MCF 10A (cell line): ENCODE results near the gene PKNOX2. TPM values are rescaled to one million over a fixed set of nuclear protein-coding genes. Genes with fewer than 3 reads are reported as not detected.

Experiments used
- BruUV-seq: library from RNA; stranded (reverse); fragments of 400-500 nt; replicated peaks from 2 replicates; lab custom pipeline; 2021; lab: Mats Ljungman, UMichigan
- CTCF ChIA-PET: fragments of 300-600 bp; sonication (Branson Sonifier 250); formaldehyde crosslinking; extraction: SDS; loops from one replicate; lab custom pipeline; 2021; ENCODE audit warnings: antibody characterized with exemption, inconsistent platforms; lab: Yijun Ruan, JAX
- POLR2A ChIA-PET: fragments of 300-600, 350-650 bp; sonication (Branson Sonifier 250); formaldehyde crosslinking; extraction: SDS; loops from one replicate; lab custom pipeline; 2020; ENCODE audit warnings: antibody characterized with exemption, inconsistent platforms; lab: Yijun Ruan, JAX
- DNase-seq: peaks from one replicate; pipeline ENCODE4 v3.0.0-alpha.2; 2018; ENCODE audit not compliant: unreplicated experiment
- H3K27ac Mint-ChIP-seq: one replicate; pipeline ENCODE4 v1.8.0; 2022; ENCODE audit warnings: mild to moderate bottlenecking, low read depth, mixed read lengths; ENCODE audit not compliant: unreplicated experiment
- H3K27me3 Mint-ChIP-seq: one replicate; pipeline ENCODE4 v1.8.0; 2022; ENCODE audit warnings: mixed read lengths; ENCODE audit not compliant: insufficient read depth, unreplicated experiment
- H3K36me3 Mint-ChIP-seq: one replicate; pipeline ENCODE4 v1.8.0; 2022; ENCODE audit warnings: mild to moderate bottlenecking, moderate library complexity, mixed read lengths; ENCODE audit not compliant: insufficient read depth, unreplicated experiment
- H3K4me1 Mint-ChIP-seq: one replicate; pipeline ENCODE4 v1.8.0; 2022; ENCODE audit warnings: mixed read lengths; ENCODE audit not compliant: insufficient read depth, unreplicated experiment
- H3K4me3 Mint-ChIP-seq: one replicate; pipeline ENCODE4 v1.8.0; 2022; ENCODE audit warnings: mild to moderate bottlenecking, moderate library complexity, mixed read lengths; ENCODE audit not compliant: unreplicated experiment
- H3K9me3 Mint-ChIP-seq: one replicate; pipeline ENCODE4 v1.8.0; 2022; ENCODE audit warnings: mixed read lengths; ENCODE audit not compliant: unreplicated experiment
- CTCF ChIP-seq: fragments of 200-600 bp; IDR thresholded peaks from one replicate; pipeline ENCODE4 v1.8.0; 2022; ENCODE audit warnings: antibody characterized with exemption, mild to moderate bottlenecking; ENCODE audit not compliant: unreplicated experiment
- intact Hi-C: fragments of 100-400 bp; cut with micrococcal nuclease; formaldehyde crosslinking; loops from 2 replicates; pipeline ENCODE4 v1.14.1; 2022
- total RNA-seq: library from RNA; stranded (reverse); gene quantifications from 2 replicates; pipeline ENCODE4 v1.2.3, GENCODE V29; 2022

PKNOX2 gene
- total RNA-seq, 1 experiment from 2014 or later: not detected

GRCh38 chr11:125329786-125330185 lies 165.2 kb downstream of the PKNOX2 start:
- Mint-ChIP-seq H3K27ac (no peak overlapping the region), H3K27me3 (peaks cover 46% of the 10 kb centered on the region), H3K4me1 (no peaks in the 10 kb centered on the region), H3K9me3 (no peaks in the 10 kb centered on the region), H3K4me3 (no peak overlapping the region), H3K36me3 (no peaks in the 10 kb centered on the region)
- CTCF ChIA-PET: interaction anchor here (0.6 to 2.0 kb wide), 6 partner anchors 9 to 241 kb away, joined by 3 to 13 read pairs (median 4); no protein-coding TSS in a partner anchor
- no TSS peak for BruUV-seq
- intact Hi-C loops: no loop called here
- POLR2A ChIA-PET: no interaction called here
- no peak for DNase-seq
- no peak for TF ChIP-seq CTCF

- CTCF ChIA-PET: interaction anchor here (0.6 to 2.0 kb wide), 8 partner anchors 11 to 242 kb away, joined by 3 to 13 read pairs (median 4); no protein-coding TSS in a partner anchor
- intact Hi-C loops: no loop called here
- Mint-ChIP-seq H3K27me3 (peaks cover 37% of the 10 kb centered on the region), H3K4me1 (no peaks in the 10 kb centered on the region), H3K27ac (no peak overlapping the region), H3K36me3 (no peaks in the 10 kb centered on the region), H3K9me3 (no peaks in the 10 kb centered on the region), H3K4me3 (no peak overlapping the region)
- POLR2A ChIA-PET: no interaction called here
- no TSS peak for BruUV-seq
- TF ChIP-seq CTCF: no peak
- no peak for DNase-seq
Measured at GRCh38 chr11:125330462-125331325, 166.1 kb downstream of the PKNOX2 start.

DNA sequence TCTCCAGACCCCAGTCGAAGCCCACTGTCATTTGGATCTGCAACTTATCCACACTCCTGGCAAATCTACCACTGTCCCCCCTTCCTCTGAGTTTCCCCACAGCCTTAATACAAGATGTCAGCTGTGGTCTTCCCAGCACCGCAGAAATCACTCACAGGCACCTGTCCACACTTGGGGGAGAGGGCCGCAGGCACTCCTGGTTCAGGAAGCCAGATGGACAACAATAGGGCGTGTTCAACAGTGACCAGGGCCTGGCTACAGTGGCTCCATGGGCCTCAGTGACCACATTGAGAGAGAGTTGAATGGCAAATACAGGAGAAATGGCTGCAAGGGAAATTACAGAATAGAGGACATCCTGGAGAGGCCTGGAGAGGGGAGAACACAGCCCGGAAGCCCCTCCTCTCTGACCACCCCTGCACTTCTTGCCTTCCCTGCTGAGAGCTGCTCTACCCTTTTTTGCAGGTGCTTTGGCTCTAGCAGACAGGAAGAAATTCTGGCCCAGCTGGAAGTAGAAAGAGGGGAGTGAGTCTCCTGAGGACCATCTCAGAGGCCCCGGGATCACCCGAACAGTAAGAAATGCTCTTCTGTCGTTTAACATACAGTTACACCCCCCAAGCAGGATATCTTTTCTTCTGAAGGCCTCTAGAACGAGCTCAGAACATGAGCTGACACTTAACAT lies 166.9 kb downstream of the PKNOX2 start:
- Mint-ChIP-seq H3K36me3 (no peaks in the 10 kb centered on the region), H3K4me1 (no peaks in the 10 kb centered on the region), H3K4me3 (no peak overlapping the region), H3K27ac (no peak overlapping the region), H3K9me3 (no peaks in the 10 kb centered on the region), H3K27me3 (peaks cover 29% of the 10 kb centered on the region)
- ChIA-PET POLR2A (interaction anchor here (0.6 to 0.7 kb wide), 2 partner anchors 14 to 105 kb away, joined by 3 read pairs; no protein-coding TSS in a partner anchor), CTCF (interaction anchor here (1.7 to 2.0 kb wide), 2 partner anchors 14 to 190 kb away, joined by 6 to 10 read pairs; no protein-coding TSS in a partner anchor)
- intact Hi-C loops: no loop called here
- no peak for DNase-seq
- BruUV-seq: no TSS peak
- TF ChIP-seq CTCF: no peak

DNA sequence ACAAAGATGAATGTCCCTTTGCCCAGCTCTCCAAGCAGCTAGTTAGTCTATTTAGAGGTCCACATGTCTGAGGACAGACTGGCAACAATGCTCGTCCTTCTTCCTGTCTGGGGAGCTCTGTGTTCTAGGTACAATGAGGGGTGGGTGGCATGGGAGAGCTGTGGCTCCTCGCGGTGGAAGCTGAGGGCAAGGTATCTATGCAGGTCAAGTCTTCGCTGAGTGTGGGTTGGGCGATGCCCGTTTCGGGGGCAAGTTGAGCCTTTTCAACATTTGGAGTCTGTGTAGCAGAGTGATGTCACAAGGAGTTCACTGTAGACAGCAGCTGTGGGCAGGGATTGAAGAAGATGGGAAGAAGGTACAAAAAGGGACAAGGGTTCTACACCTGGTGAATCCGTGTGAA lies 168.3 kb downstream of the PKNOX2 start:
- intact Hi-C loops: no loop called here
- ChIA-PET POLR2A (no interaction called here), CTCF (interaction anchor here (1.3 to 2.0 kb wide), 3 partner anchors 13 to 191 kb away, joined by 3 to 10 read pairs (median 6); no protein-coding TSS in a partner anchor)
- H3K27ac Mint-ChIP-seq: no peak overlapping the region
- no peak for DNase-seq
- peaks cover 26% of the 10 kb centered on the region for H3K27me3 Mint-ChIP-seq
- H3K36me3 Mint-ChIP-seq: no peaks in the 10 kb centered on the region
- no peaks in the 10 kb centered on the region for H3K4me1 Mint-ChIP-seq
- BruUV-seq: no TSS peak
- no peaks in the 10 kb centered on the region for H3K9me3 Mint-ChIP-seq
- TF ChIP-seq CTCF: no peak
- no peak overlapping the region for H3K4me3 Mint-ChIP-seq
